GM10248 (cell line): ENCODE data around the gene CALML3.

Experiments
- CTCF ChIA-PET: fragments of 300-600 bp; sonication (Branson Sonifier 250); formaldehyde crosslinking; extraction: SDS; loops from one replicate; lab custom pipeline; 2021; ENCODE audit warnings: antibody characterized with exemption; lab: Yijun Ruan, JAX
- POLR2A ChIA-PET: fragments of 350-650 bp; sonication (Branson Sonifier 250); formaldehyde crosslinking; extraction: SDS; loops from one replicate; lab custom pipeline; 2020; ENCODE audit warnings: antibody characterized with exemption; lab: Yijun Ruan, JAX
- DNase-seq: peaks from one replicate; pipeline ENCODE4 v3.0.0; 2012; ENCODE audit errors: extremely low spot score
- CTCF ChIP-seq: IDR thresholded peaks from 2 replicates; pipeline ENCODE4 v1.5.1; 2012; ENCODE audit warnings: mild to moderate bottlenecking, low read depth; ENCODE audit errors: extremely low read depth, missing control alignments, control extremely low read depth

The CALML3 gene

GRCh38 chr10:5530412-5530806 is 5.6 kb downstream of the CALML3 start:
- CTCF ChIA-PET: interaction anchor here (1.3 to 2.0 kb wide), 3 partner anchors 13 to 92 kb away, joined by 3 to 4 read pairs (median 3); no protein-coding TSS in a partner anchor
- TF ChIP-seq CTCF: no peak
- POLR2A ChIA-PET: no interaction called here
- DNase-seq: no peak

DNA sequence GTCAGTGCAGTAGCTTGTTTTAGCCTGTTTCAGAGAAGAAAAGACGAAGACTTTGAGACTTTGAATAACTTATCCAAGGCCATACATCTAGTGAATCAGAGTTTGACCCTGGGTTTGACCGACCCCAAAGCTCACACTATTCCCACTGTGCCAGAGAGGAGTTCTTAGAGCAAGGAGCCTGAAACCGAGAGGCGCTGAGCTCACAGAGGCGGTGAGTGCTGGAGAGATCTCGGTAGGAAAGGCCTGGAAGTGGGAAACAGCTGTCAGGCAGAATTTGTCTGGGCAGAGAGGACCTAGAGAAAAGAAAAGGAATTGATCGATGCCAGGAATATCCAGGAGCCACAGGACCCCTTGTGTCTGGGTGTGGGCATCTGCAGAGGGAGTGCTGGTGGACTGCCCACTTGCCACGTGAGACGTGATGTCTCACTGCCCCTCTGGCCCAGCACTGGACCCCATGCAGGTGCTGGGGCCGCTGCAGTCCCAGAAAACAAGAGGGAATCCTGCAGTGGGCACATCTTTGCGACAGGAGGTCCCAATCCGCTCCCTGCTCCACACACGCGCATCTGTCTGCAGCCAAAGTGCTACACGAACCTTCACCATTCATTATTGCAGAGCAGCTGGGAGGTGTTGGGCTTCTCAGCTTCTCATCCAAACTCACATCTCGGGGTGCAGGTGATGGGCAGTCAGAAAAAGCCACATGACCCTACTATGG is 6.2 kb downstream of the CALML3 start:
- DNase-seq: no peak
- TF ChIP-seq CTCF: no peak
- ChIA-PET POLR2A (no interaction called here), CTCF (interaction anchor here (1.3 to 2.0 kb wide), 2 partner anchors 14 to 32 kb away, joined by 3 to 4 read pairs; no protein-coding TSS in a partner anchor)

GRCh38 chr10:5531558-5532306 is 7.0 kb downstream of the CALML3 start:
- POLR2A ChIA-PET: no interaction called here
- DNase-seq: no peak
- TF ChIP-seq CTCF: no peak
- CTCF ChIA-PET: interaction anchor here (1.3 kb wide), 1 partner anchor 15 kb away, joined by 3 read pairs; no protein-coding TSS in a partner anchor

- DNase-seq: no peak
- CTCF ChIA-PET: no interaction called here
- no peak for TF ChIP-seq CTCF
- POLR2A ChIA-PET: no interaction called here
Observed at GRCh38 chr10:5532307-5532605, 7.5 kb downstream of the CALML3 start.

DNA sequence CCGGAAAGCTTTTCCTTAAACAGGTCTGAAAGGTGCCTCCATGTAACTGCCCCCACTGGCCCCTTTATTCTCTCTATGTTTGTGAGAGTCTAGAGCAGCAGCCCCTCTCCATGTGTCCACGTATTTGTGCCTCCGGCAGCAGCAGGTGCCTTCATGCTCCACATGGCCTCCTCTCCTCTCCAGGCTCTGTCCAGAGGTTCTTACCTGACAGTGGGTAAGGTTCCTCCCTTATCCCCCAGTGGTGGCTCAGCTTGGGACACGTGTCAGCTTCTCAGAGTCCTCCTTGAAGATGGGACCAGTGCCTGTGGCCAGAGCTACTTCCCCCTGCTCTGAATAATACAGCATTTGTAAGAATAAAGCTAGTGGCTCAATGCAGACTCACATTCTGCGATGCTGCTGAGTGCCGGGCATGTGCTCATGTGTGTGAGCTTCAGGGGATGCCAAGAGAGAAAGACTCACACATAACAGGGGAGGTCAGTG is 7.9 kb downstream of the CALML3 start:
- ChIA-PET CTCF (no interaction called here), POLR2A (no interaction called here)
- no peak for TF ChIP-seq CTCF
- no peak for DNase-seq

DNA sequence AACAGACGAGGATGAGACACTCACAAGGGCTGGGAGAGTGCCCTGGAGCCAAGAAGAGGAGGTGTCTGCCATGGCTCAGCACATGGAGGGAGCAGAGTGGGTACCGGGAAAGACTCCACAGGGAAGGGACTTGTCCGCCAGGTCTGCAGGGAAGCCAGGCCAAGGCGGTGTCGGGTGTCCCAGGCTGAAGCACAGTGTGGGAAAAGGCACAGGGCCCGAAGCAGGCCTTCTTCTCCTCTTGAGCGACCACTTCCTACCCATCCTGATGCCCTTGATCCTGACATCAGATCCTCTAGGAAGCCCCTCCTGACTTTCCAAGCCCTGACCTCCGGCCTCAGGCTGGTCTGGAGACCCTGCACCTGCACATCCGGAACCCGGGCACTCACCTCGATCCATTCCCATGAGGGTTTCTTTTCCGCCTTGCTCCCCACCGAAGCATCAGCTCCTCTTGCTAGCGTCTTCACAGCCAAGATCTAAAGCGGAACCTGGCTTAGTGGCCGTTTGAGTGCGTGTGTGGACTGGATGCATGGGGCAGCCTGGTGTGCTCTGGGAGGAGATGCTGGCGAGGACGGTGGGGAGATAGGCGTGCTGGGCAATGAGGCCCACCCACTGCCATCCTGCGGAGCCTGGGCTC is 8.5 kb downstream of the CALML3 start:
- no peak for DNase-seq
- CTCF ChIA-PET: no interaction called here
- no peak for TF ChIP-seq CTCF
- POLR2A ChIA-PET: no interaction called here
